H9 (cell line): ENCODE measurements around the gene RBPJ. TPM values are rescaled to one million over a fixed set of nuclear protein-coding genes. Genes with fewer than 3 reads are reported as not detected.

Experiments used
- DNase-seq: peaks from one replicate; pipeline ENCODE4 v3.0.0-alpha.2; 2017
- H2AFZ ChIP-seq: one replicate; pipeline ENCODE4 v1.6.1; 2013; ENCODE audit warnings: mild to moderate bottlenecking, low read length, control low read depth, moderate library complexity
- H2AK5ac ChIP-seq: 2 replicates; pipeline ENCODE4 v1.6.1; 2013; ENCODE audit warnings: low read length, control low read depth, mixed read lengths; ENCODE audit not compliant: insufficient read length
- H2BK120ac ChIP-seq: one replicate; pipeline ENCODE4 v1.6.1; 2013; ENCODE audit warnings: low read depth, mild to moderate bottlenecking, low read length, control low read depth, inconsistent platforms; ENCODE audit not compliant: poor library complexity, severe bottlenecking
- H2BK12ac ChIP-seq: 2 replicates; pipeline ENCODE4 v1.6.1; 2013; ENCODE audit warnings: low read length, control low read depth, mixed read lengths, low read depth; ENCODE audit not compliant: insufficient read length
- H2BK15ac ChIP-seq: 2 replicates; pipeline ENCODE4 v1.6.1; 2013; ENCODE audit warnings: low read depth, low read length, control low read depth
- H2BK20ac ChIP-seq: one replicate; pipeline ENCODE4 v1.6.1; 2013; ENCODE audit warnings: low read depth, mild to moderate bottlenecking, low read length, control low read depth, inconsistent platforms; ENCODE audit not compliant: poor library complexity, severe bottlenecking
- H2BK5ac ChIP-seq: 2 replicates; pipeline ENCODE4 v1.6.1; 2013; ENCODE audit warnings: low read length, control low read depth, mixed read lengths; ENCODE audit not compliant: insufficient read length
- H3K14ac ChIP-seq: 2 replicates; pipeline ENCODE4 v1.6.1; 2013; ENCODE audit warnings: low read length, control low read depth; ENCODE audit not compliant: insufficient read depth
- H3K18ac ChIP-seq: 2 replicates; pipeline ENCODE4 v1.6.1; 2013; ENCODE audit warnings: low read depth, mild to moderate bottlenecking, mixed read lengths, low read length, control low read depth; ENCODE audit not compliant: insufficient read length
- H3K23ac ChIP-seq: 2 replicates; pipeline ENCODE4 v1.6.1; 2013; ENCODE audit warnings: low read length, control low read depth, mixed read lengths, low read depth; ENCODE audit not compliant: insufficient read length
- H3K23me2 ChIP-seq: 2 replicates; pipeline ENCODE4 v1.6.1; 2013; ENCODE audit warnings: low read depth, mild to moderate bottlenecking, mixed read lengths, low read length, control low read depth; ENCODE audit not compliant: insufficient read length, poor library complexity, severe bottlenecking
- H3K27ac ChIP-seq: 2 replicates; pipeline ENCODE4 v1.5.1; 2013; ENCODE audit warnings: low read length, control low read depth, mixed read lengths, low read depth; ENCODE audit not compliant: insufficient read length
- H3K27me3 ChIP-seq: 2 replicates; pipeline ENCODE4 v1.6.1; 2013; ENCODE audit warnings: low read length, control low read depth, inconsistent platforms; ENCODE audit not compliant: insufficient read depth
- H3K4ac ChIP-seq: 2 replicates; pipeline ENCODE4 v1.6.1; 2013; ENCODE audit warnings: low read depth, mild to moderate bottlenecking, control low read depth, inconsistent platforms, low read length, moderate library complexity
- H3K4me1 ChIP-seq: 2 replicates; pipeline ENCODE4 v1.6.1; 2013; ENCODE audit warnings: low read length, control low read depth, inconsistent platforms; ENCODE audit not compliant: insufficient read depth
- H3K4me2 ChIP-seq: 2 replicates; pipeline ENCODE4 v1.6.1; 2013; ENCODE audit warnings: low read length, control low read depth, mixed read lengths; ENCODE audit not compliant: insufficient read length, insufficient read depth
- H3K56ac ChIP-seq: 2 replicates; pipeline ENCODE4 v1.6.1; 2013; ENCODE audit warnings: low read depth, mild to moderate bottlenecking, mixed read lengths, low read length, control low read depth; ENCODE audit not compliant: insufficient read length
- H3K79me1 ChIP-seq: 2 replicates; pipeline ENCODE4 v1.6.1; 2013; ENCODE audit warnings: low read depth, mild to moderate bottlenecking, moderate library complexity, low read length, control low read depth, inconsistent platforms; ENCODE audit not compliant: insufficient read depth, poor library complexity, severe bottlenecking
- H3K79me2 ChIP-seq: 2 replicates; pipeline ENCODE4 v1.6.1; 2013; ENCODE audit warnings: low read length, control low read depth, inconsistent platforms; ENCODE audit not compliant: insufficient read depth
- H3K9ac ChIP-seq: 2 replicates; pipeline ENCODE4 v1.6.1; 2013; ENCODE audit warnings: low read length, control low read depth, mixed read lengths; ENCODE audit not compliant: insufficient read length; ENCODE audit errors: extremely low read depth
- H3K9me3 ChIP-seq: one replicate; pipeline ENCODE4 v1.6.1; 2013; ENCODE audit warnings: low read depth, low read length, inconsistent platforms; ENCODE audit not compliant: control insufficient read depth
- H3T11ph ChIP-seq: one replicate; pipeline ENCODE4 v1.6.1; 2013; ENCODE audit warnings: mild to moderate bottlenecking, low read length, control low read depth, inconsistent platforms
- H4K20me1 ChIP-seq: one replicate; pipeline ENCODE4 v1.6.1; 2013; ENCODE audit not compliant: control insufficient read depth, insufficient read length, insufficient read depth
- H4K5ac ChIP-seq: 2 replicates; pipeline ENCODE4 v1.6.1; 2013; ENCODE audit warnings: low read depth, mild to moderate bottlenecking, mixed read lengths, low read length, control low read depth; ENCODE audit not compliant: insufficient read length
- H4K8ac ChIP-seq: replicated peaks from 2 replicates; pipeline ENCODE4 v1.6.1; 2013; ENCODE audit warnings: low read length, control low read depth, mixed read lengths, low read depth; ENCODE audit not compliant: insufficient read length
- H4K91ac ChIP-seq: 2 replicates; pipeline ENCODE4 v1.6.1; 2013; ENCODE audit warnings: low read depth, mild to moderate bottlenecking, moderate library complexity, mixed read lengths, low read length, control low read depth; ENCODE audit not compliant: insufficient read length
- H3K27ac Mint-ChIP-seq, 3 experiments: 2 replicates in 2 of 3; 3 replicates in 1 of 3; pipeline ENCODE4 v1.8.0; 2020 to 2021; ENCODE audit warnings: mixed read lengths in 3 of 3, mild to moderate bottlenecking in 1 of 3, moderate library complexity in 1 of 3
- H3K27me3 Mint-ChIP-seq: 2 replicates; pipeline ENCODE4 v1.8.0; 2021; ENCODE audit warnings: low read depth, mild to moderate bottlenecking, moderate library complexity, mixed read lengths
- H3K36me3 Mint-ChIP-seq, 3 experiments: 2 replicates in 2 of 3; 3 replicates in 1 of 3; pipeline ENCODE4 v1.8.0; 2020 to 2021; ENCODE audit warnings: low read depth in 3 of 3, mixed read lengths in 3 of 3; ENCODE audit not compliant: insufficient read depth in 1 of 3
- H3K4me1 Mint-ChIP-seq, 2 experiments: 2 replicates each; pipeline ENCODE4 v1.8.0; 2020; ENCODE audit warnings: mixed read lengths in 2 of 2
- H3K4me3 Mint-ChIP-seq, 2 experiments: 2 replicates in 1 of 2; 3 replicates in 1 of 2; pipeline ENCODE4 v1.8.0; 2020 to 2021; ENCODE audit warnings: mild to moderate bottlenecking in 2 of 2, mixed read lengths in 2 of 2, moderate library complexity in 1 of 2
- H3K9me3 Mint-ChIP-seq, 2 experiments: 2 replicates in 1 of 2; 3 replicates in 1 of 2; pipeline ENCODE4 v1.8.0; 2020; ENCODE audit warnings: mild to moderate bottlenecking in 2 of 2, mixed read lengths in 2 of 2, moderate library complexity in 1 of 2
- WGBS: extraction: QIAGEN DNeasy Blood & Tissue Kit; methylation state at CpG from one replicate; pipeline ENCODE4 v1.1.7; 2013; ENCODE audit warnings: missing lambda C conversion rate, low lambda C conversion rate, mixed read lengths; ENCODE audit not compliant: insufficient read length; ENCODE audit errors: extremely low coverage; 5-methylcytosine and 5-hydroxymethylcytosine counted together
- total RNA-seq: library from RNA; stranded (reverse); gene quantifications from 2 replicates; pipeline ENCODE4 v1.2.1, GENCODE V29; 2021
- TF ChIP-seq, protein P1 (sequence below): fragments of 200-600 bp; sonication (generic); conservative IDR thresholded peaks from 3 replicates; pipeline ENCODE4 v1.8.0; 2021; ENCODE audit warnings: antibody characterized with exemption, mild to moderate bottlenecking

Gene RBPJ
- total RNA-seq, 1 experiment from 2014 or later: 166 TPM

DNA sequence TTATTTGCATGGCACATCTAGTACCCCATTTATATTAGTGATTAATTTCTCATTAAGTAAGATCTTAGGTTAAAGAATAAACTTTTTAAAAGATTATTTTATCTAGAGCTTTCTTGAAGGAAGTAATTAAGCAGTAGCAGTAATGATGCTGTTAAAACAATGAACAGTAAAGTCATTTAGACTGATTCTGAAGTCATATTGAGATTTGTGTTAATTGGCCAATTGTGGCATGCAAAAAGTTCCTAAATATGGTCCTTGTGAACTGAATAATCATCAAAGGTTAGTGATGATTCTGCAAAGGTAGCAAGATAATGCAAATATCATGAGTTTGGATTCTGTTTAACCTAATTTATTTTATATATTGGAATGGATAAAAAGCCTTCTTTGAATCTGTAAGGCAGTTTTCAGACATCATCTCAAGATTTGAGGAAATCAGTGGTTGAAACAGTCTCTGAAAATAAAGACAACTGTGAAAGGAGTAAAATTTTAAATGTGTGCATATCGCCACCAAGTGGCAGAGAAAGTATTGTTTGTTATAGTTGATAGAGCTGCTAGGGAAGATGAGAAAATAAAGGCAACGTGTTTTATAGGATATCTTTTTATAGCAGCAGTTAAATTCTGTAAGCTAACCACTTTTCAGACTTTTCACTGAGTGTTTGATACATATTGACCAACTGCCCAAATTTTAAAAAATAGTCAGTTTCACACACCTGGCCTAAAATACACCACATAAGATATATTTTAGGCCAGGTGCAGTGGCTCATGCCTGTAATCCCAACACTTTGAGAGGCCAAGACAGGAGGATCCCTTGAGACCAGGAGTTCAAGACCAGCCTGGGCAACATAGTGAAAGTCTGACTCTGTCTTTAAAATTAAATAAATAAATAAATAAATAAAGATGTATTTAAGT is 89.8 kb downstream of the RBPJ start:
- H3K79me2 ChIP-seq: peaks cover 2% of the 10 kb centered on the region; the same call in 1 of the 2 replicates
- no peak overlapping the region for H3T11ph ChIP-seq
- no peaks in the 10 kb centered on the region; the same call in 1 of the 2 replicates for H3K4me1 ChIP-seq
- peaks cover 11 to 14% of the 10 kb centered on the region in 2 experiments for H3K9me3 Mint-ChIP-seq
- no peak overlapping the region for H3K4me2 ChIP-seq
- TF ChIP-seq, protein P1, sequence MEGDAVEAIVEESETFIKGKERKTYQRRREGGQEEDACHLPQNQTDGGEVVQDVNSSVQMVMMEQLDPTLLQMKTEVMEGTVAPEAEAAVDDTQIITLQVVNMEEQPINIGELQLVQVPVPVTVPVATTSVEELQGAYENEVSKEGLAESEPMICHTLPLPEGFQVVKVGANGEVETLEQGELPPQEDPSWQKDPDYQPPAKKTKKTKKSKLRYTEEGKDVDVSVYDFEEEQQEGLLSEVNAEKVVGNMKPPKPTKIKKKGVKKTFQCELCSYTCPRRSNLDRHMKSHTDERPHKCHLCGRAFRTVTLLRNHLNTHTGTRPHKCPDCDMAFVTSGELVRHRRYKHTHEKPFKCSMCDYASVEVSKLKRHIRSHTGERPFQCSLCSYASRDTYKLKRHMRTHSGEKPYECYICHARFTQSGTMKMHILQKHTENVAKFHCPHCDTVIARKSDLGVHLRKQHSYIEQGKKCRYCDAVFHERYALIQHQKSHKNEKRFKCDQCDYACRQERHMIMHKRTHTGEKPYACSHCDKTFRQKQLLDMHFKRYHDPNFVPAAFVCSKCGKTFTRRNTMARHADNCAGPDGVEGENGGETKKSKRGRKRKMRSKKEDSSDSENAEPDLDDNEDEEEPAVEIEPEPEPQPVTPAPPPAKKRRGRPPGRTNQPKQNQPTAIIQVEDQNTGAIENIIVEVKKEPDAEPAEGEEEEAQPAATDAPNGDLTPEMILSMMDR: peak; percentile 71
- peaks cover 31 to 67% (median 47%) of the 10 kb centered on the region in 3 experiments for H3K36me3 Mint-ChIP-seq
- H3K27me3 Mint-ChIP-seq: no peaks in the 10 kb centered on the region; the same call in 1 of the 2 replicates
- H3K18ac ChIP-seq: no peak overlapping the region
- no CpG with 5 or more reads among the region's 2 CpGs for WGBS
- H3K27me3 ChIP-seq: no peaks in the 10 kb centered on the region
- H4K91ac ChIP-seq: no peak overlapping the region
- H3K23ac ChIP-seq: no peak overlapping the region
- H2AK5ac ChIP-seq: no peak overlapping the region
- H3K27ac Mint-ChIP-seq: no peak overlapping the region
- no peak overlapping the region for H2BK20ac ChIP-seq
- peaks cover 20 to 21% of the 10 kb centered on the region in 2 experiments for H3K4me1 Mint-ChIP-seq
- no peaks in the 10 kb centered on the region for H4K20me1 ChIP-seq
- no peak overlapping the region for H3K14ac ChIP-seq
- peaks cover 5% of the 10 kb centered on the region for H3K79me1 ChIP-seq
- no peak overlapping the region for H3K4me3 Mint-ChIP-seq
- no peak overlapping the region for H3K56ac ChIP-seq
- H2BK5ac ChIP-seq: no peak overlapping the region
- H3K9me3 ChIP-seq: no peaks in the 10 kb centered on the region
- H3K4ac ChIP-seq: no peak overlapping the region
- DNase-seq: no peak
- H2BK15ac ChIP-seq: no peak overlapping the region
- no peak overlapping the region for H2AFZ ChIP-seq
- no peak overlapping the region for H4K8ac ChIP-seq
- H2BK120ac ChIP-seq: no peak overlapping the region
- H3K27ac ChIP-seq: no peak overlapping the region
- no peak overlapping the region for H4K5ac ChIP-seq
- H2BK12ac ChIP-seq: no peak overlapping the region
- H3K9ac ChIP-seq: no peak overlapping the region
- no peaks in the 10 kb centered on the region for H3K23me2 ChIP-seq
